Fibroblast of lung (primary cell): ENCODE results near the gene HBQ1. TPM values are rescaled to one million over a fixed set of nuclear protein-coding genes. Genes with fewer than 3 reads are reported as not detected.

Source experiments
- DNase-seq, 2 donors: peaks; one replicate each; pipeline versions ENCODE4 v3.0.0 to v3.0.0-alpha.2; 2010; ENCODE audit warnings: low read depth in 2 of 2
- H2AFZ ChIP-seq: 2 replicates; pipeline ENCODE4 v1.5.1; 2012; ENCODE audit warnings: low read length, control low read depth, inconsistent platforms
- H3K27ac ChIP-seq: 2 replicates; pipeline ENCODE4 v1.5.1; 2011; ENCODE audit warnings: low read length, control low read depth; ENCODE audit not compliant: insufficient read depth
- H3K27me3 ChIP-seq: 2 replicates; pipeline ENCODE4 v1.5.1; 2011; ENCODE audit warnings: mild to moderate bottlenecking, low read length; ENCODE audit not compliant: control insufficient read depth, insufficient read depth
- H3K36me3 ChIP-seq: 2 replicates; pipeline ENCODE4 v1.5.1; 2011; ENCODE audit warnings: low read length; ENCODE audit not compliant: control insufficient read depth, insufficient read depth
- H3K4me1 ChIP-seq: 2 replicates; pipeline ENCODE4 v1.5.1; 2011; ENCODE audit warnings: low read length; ENCODE audit not compliant: control insufficient read depth, insufficient read depth; ENCODE audit errors: extremely low read depth
- H3K4me2 ChIP-seq: 2 replicates; pipeline ENCODE4 v1.5.1; 2011; ENCODE audit warnings: low read length, control low read depth; ENCODE audit not compliant: insufficient read depth; ENCODE audit errors: extremely low read depth
- H3K4me3 ChIP-seq, 4 experiments: fragments of 200-600 bp in 1 of 4; sonication (generic) in 1 of 4; replicated peaks in 1 of 4; 2 replicates each; pipeline ENCODE4 v1.5.1; 2011 to 2016; ENCODE audit warnings: low read length in 4 of 4, low read depth in 3 of 4, mild to moderate bottlenecking in 3 of 4, control low read depth in 2 of 4, inconsistent platforms in 1 of 4, mixed read lengths in 1 of 4; ENCODE audit not compliant: insufficient read depth in 1 of 4; ENCODE audit errors: control extremely low read depth in 1 of 4
- H3K79me2 ChIP-seq: 2 replicates; pipeline ENCODE4 v1.5.1; 2012; ENCODE audit warnings: mild to moderate bottlenecking, low read length, inconsistent platforms; ENCODE audit not compliant: control insufficient read depth, insufficient read depth
- H3K9ac ChIP-seq: 2 replicates; pipeline ENCODE4 v1.5.1; 2011; ENCODE audit warnings: mild to moderate bottlenecking, low read length, control low read depth; ENCODE audit not compliant: insufficient read depth
- H3K9me3 ChIP-seq: 2 replicates; pipeline ENCODE4 v1.5.1; 2012; ENCODE audit warnings: low read depth, low read length; ENCODE audit not compliant: control insufficient read depth, insufficient read depth
- H4K20me1 ChIP-seq: 2 replicates; pipeline ENCODE4 v1.5.1; 2011; ENCODE audit warnings: low read length; ENCODE audit not compliant: control insufficient read depth, insufficient read depth; ENCODE audit errors: extremely low read depth
- CTCF ChIP-seq, 2 donors: IDR thresholded peaks in 1 of 2; conservative IDR thresholded peaks in 1 of 2; 1 replicate in 1 of 2; 2 replicates in 1 of 2; pipeline ENCODE4 v1.5.1; 2011 to 2012; ENCODE audit warnings: low read length in 2 of 2, control low read depth in 1 of 2, inconsistent platforms in 1 of 2, low read depth in 1 of 2, mild to moderate bottlenecking in 1 of 2
- EZH2 ChIP-seq: IDR thresholded peaks from 2 replicates; pipeline ENCODE4 v1.5.1; 2012; ENCODE audit warnings: low read length, control low read depth, mild to moderate bottlenecking; ENCODE audit errors: missing control alignments
- polyA plus RNA-seq, 2 donors: library from polyadenylated mRNA; depleted of rRNA in 1 of 2; stranded (reverse) in 1 of 2; unstranded in 1 of 2; fragments of >200 nt; gene quantifications; 2 replicates each; pipeline ENCODE4 v1.2.1, GENCODE V29; 2011 to 2012; ENCODE audit warnings: missing spikeins in 1 of 2
- total RNA-seq: library from RNA; depleted of rRNA; stranded (reverse); fragments of >200 nt; gene quantifications from 2 replicates; pipeline ENCODE4 v1.2.1, GENCODE V29; 2014

Gene HBQ1
- total and polyA plus RNA-seq, 2 donors (not counting 1 experiment from before 2014, with no cell fraction given), result not detected

- Histone ChIP-seq H3K36me3 (no peaks in the 10 kb centered on the region), H3K79me2 (no peaks in the 10 kb centered on the region), H3K4me3 (no peak overlapping the region), H3K9ac (no peak overlapping the region), H3K27ac (no peak overlapping the region), H4K20me1 (no peaks in the 10 kb centered on the region), H3K4me1 (no peaks in the 10 kb centered on the region), H3K27me3 (peaks cover 5% of the 10 kb centered on the region), H3K4me2 (no peak overlapping the region), H2AFZ (no peak overlapping the region), H3K9me3 (no peaks in the 10 kb centered on the region)
- TF ChIP-seq EZH2 (no peak), CTCF (conservative IDR thresholded peaks at IDR 0.05 in 1 of 2, IDR thresholded peaks at IDR 0.05 in 1 of 2; ENCODE audit: low read depth in 1 of 2, low read length in 2 of 2) (no peak)
- no peak for DNase-seq
Measured at GRCh38 chr16:144797-145252, 35.4 kb upstream of the HBQ1 start.

GRCh38 chr16:146646-147045 is 33.6 kb upstream of the HBQ1 start:
- no peaks in the 10 kb centered on the region for H4K20me1 ChIP-seq
- no peak overlapping the region for H3K27ac ChIP-seq
- H3K79me2 ChIP-seq, result no peaks in the 10 kb centered on the region
- H3K27me3 ChIP-seq, result peaks cover 5% of the 10 kb centered on the region
- no peak overlapping the region for H2AFZ ChIP-seq
- no peak overlapping the region for H3K9ac ChIP-seq
- no peaks in the 10 kb centered on the region for H3K9me3 ChIP-seq
- no peak for DNase-seq
- TF ChIP-seq EZH2 (no peak), CTCF (conservative IDR thresholded peaks at IDR 0.05 in 1 of 2, IDR thresholded peaks at IDR 0.05 in 1 of 2; ENCODE audit: low read depth in 1 of 2, low read length in 2 of 2) (no peak)
- H3K4me1 ChIP-seq, result no peaks in the 10 kb centered on the region
- no peak overlapping the region for H3K4me3 ChIP-seq
- no peaks in the 10 kb centered on the region for H3K36me3 ChIP-seq
- H3K4me2 ChIP-seq, result no peak overlapping the region

- DNase-seq, result peak; percentile 30 to 45
- peaks cover 5% of the 10 kb centered on the region for H3K27me3 ChIP-seq
- no peak overlapping the region for H2AFZ ChIP-seq
- H3K27ac ChIP-seq, result no peak overlapping the region
- no peaks in the 10 kb centered on the region for H3K4me1 ChIP-seq
- H3K36me3 ChIP-seq, result no peaks in the 10 kb centered on the region
- no peak overlapping the region for H3K9ac ChIP-seq
- H3K79me2 ChIP-seq, result no peaks in the 10 kb centered on the region
- no peaks in the 10 kb centered on the region for H4K20me1 ChIP-seq
- TF ChIP-seq CTCF (conservative IDR thresholded peaks at IDR 0.05 in 1 of 2, IDR thresholded peaks at IDR 0.05 in 1 of 2; ENCODE audit: low read depth in 1 of 2, low read length in 2 of 2) (no peak), EZH2 (no peak)
- no peak overlapping the region for H3K4me3 ChIP-seq
- H3K4me2 ChIP-seq, result peak overlapping the region; percentile 13
- H3K9me3 ChIP-seq, result no peaks in the 10 kb centered on the region
Measured at GRCh38 chr16:149024-149660, 31.1 kb upstream of the HBQ1 start.
